GM23338 (cell line): ENCODE results near the gene PPM1L. TPM values are rescaled to one million over a fixed set of nuclear protein-coding genes. Genes with fewer than 3 reads are reported as not detected.

Experiments used
- ATAC-seq: fragments of 200-7000 bp; cut with Tn5 transposase; 3 replicates; pipeline ENCODE4 v1.9.1; 2020
- DNase-seq: peaks from one replicate; pipeline ENCODE4 v3.0.0-alpha.2; 2015; ENCODE audit warnings: low spot score
- H2AFZ ChIP-seq: fragments of 200-600 bp; sonication (generic); 2 replicates; pipeline ENCODE4 v1.8.0; 2016; ENCODE audit warnings: antibody characterized with exemption, mild to moderate bottlenecking, moderate library complexity
- H3F3A ChIP-seq: fragments of 200-600 bp; sonication (generic); replicated peaks from 2 replicates; pipeline ENCODE4 v1.8.0; 2017; ENCODE audit warnings: antibody characterized with exemption, mixed run types, low read depth
- H3K27ac ChIP-seq: fragments of 200-600 bp; sonication (generic); 2 replicates; pipeline ENCODE4 v1.6.1; 2016; ENCODE audit warnings: low read depth
- H3K27me3 ChIP-seq: fragments of 200-600 bp; sonication (generic); 2 replicates; pipeline ENCODE4 v1.8.0; 2016; ENCODE audit warnings: mild to moderate bottlenecking, mixed run types, moderate library complexity; ENCODE audit not compliant: insufficient read depth
- H3K36me3 ChIP-seq: fragments of 200-600 bp; sonication (generic); 2 replicates; pipeline ENCODE4 v1.8.0; 2016; ENCODE audit warnings: mild to moderate bottlenecking; ENCODE audit not compliant: insufficient read depth
- H3K4me1 ChIP-seq: fragments of 200-600 bp; sonication (generic); 2 replicates; pipeline ENCODE4 v1.8.0; 2016; ENCODE audit warnings: mild to moderate bottlenecking, moderate library complexity; ENCODE audit not compliant: insufficient read depth
- H3K4me2 ChIP-seq: fragments of 200-600 bp; sonication (generic); 2 replicates; pipeline ENCODE4 v1.7.1; 2017; ENCODE audit warnings: mixed run types
- H3K4me3 ChIP-seq: fragments of 200-600 bp; sonication (generic); 2 replicates; pipeline ENCODE4 v1.6.1; 2016; ENCODE audit warnings: mixed run types
- H3K79me2 ChIP-seq: fragments of 200-600 bp; sonication (generic); replicated peaks from 2 replicates; pipeline ENCODE4 v1.8.0; 2017; ENCODE audit warnings: mild to moderate bottlenecking; ENCODE audit not compliant: insufficient read depth
- H3K9me2 ChIP-seq: fragments of 200-600 bp; sonication (generic); 2 replicates; pipeline ENCODE4 v1.8.0; 2017; ENCODE audit not compliant: insufficient read depth
- H4K20me1 ChIP-seq: fragments of 200-600 bp; sonication (generic); replicated peaks from 2 replicates; pipeline ENCODE4 v1.8.0; 2017; ENCODE audit warnings: mild to moderate bottlenecking; ENCODE audit not compliant: insufficient read depth
- H3K27ac Mint-ChIP-seq: 2 replicates; pipeline ENCODE4 v1.8.0; 2020; ENCODE audit warnings: inconsistent platforms, mild to moderate bottlenecking, moderate library complexity, mixed read lengths
- H3K27me3 Mint-ChIP-seq: 3 replicates; pipeline ENCODE4 v1.8.0; 2022; ENCODE audit warnings: low read depth, mild to moderate bottlenecking, moderate library complexity, mixed read lengths, inconsistent platforms; ENCODE audit not compliant: insufficient read depth, poor library complexity
- H3K36me3 Mint-ChIP-seq: 3 replicates; pipeline ENCODE4 v1.8.0; 2021; ENCODE audit warnings: low read depth, mild to moderate bottlenecking, inconsistent platforms, moderate library complexity, mixed read lengths
- H3K4me1 Mint-ChIP-seq: 3 replicates; pipeline ENCODE4 v1.8.0; 2020; ENCODE audit warnings: mild to moderate bottlenecking, inconsistent platforms, mixed read lengths
- H3K4me3 Mint-ChIP-seq: 3 replicates; pipeline ENCODE4 v1.8.0; 2021; ENCODE audit warnings: moderate library complexity, mild to moderate bottlenecking, inconsistent platforms, mixed read lengths
- H3K9me3 Mint-ChIP-seq: 3 replicates; pipeline ENCODE4 v1.8.0; 2020; ENCODE audit warnings: moderate library complexity, mild to moderate bottlenecking, inconsistent platforms, mixed read lengths
- CREB1 ChIP-seq: fragments of 250-450 bp; sonication (Bioruptor Pico); IDR thresholded peaks from 2 replicates; pipeline ENCODE4 v1.5.0; 2020; ENCODE audit warnings: low read depth, mild to moderate bottlenecking, moderate library complexity
- EZH2 ChIP-seq: fragments of 200-600 bp; sonication (generic); IDR thresholded peaks from one replicate; pipeline ENCODE4 v1.8.0; 2017; ENCODE audit warnings: antibody characterized with exemption, mild to moderate bottlenecking, low read depth; ENCODE audit not compliant: unreplicated experiment
- JUNB ChIP-seq: IDR thresholded peaks from one replicate; pipeline ENCODE4 v1.6.1; 2016; ENCODE audit warnings: antibody characterized with exemption; ENCODE audit not compliant: unreplicated experiment
- NANOG ChIP-seq: IDR thresholded peaks from 2 replicates; pipeline ENCODE4 v1.6.1; 2016; ENCODE audit warnings: antibody characterized with exemption, borderline replicate concordance
- POLR2AphosphoS5 ChIP-seq: IDR thresholded peaks from 2 replicates; pipeline ENCODE4 v1.6.1; 2016; ENCODE audit warnings: antibody characterized with exemption, low read depth
- REST ChIP-seq: IDR thresholded peaks from one replicate; pipeline ENCODE4 v1.6.1; 2018; ENCODE audit warnings: antibody characterized with exemption; ENCODE audit not compliant: unreplicated experiment
- STAT1 ChIP-seq: IDR thresholded peaks from one replicate; pipeline ENCODE4 v1.6.1; 2016; ENCODE audit warnings: antibody characterized with exemption; ENCODE audit not compliant: unreplicated experiment
- ZNF114 ChIP-seq: fragments of 250-450 bp; sonication (Bioruptor Pico); IDR thresholded peaks from 2 replicates; pipeline ENCODE4 v1.5.0; 2020; ENCODE audit warnings: mild to moderate bottlenecking, moderate library complexity
- ZNF331 ChIP-seq: fragments of 250-450 bp; sonication (Bioruptor Pico); IDR thresholded peaks from 2 replicates; pipeline ENCODE4 v1.5.0; 2020; ENCODE audit warnings: low read depth, mild to moderate bottlenecking, moderate library complexity
- polyA plus RNA-seq: library from polyadenylated mRNA; unstranded; fragments of >200 nt; fragmentation: Nextera tagmentation; extraction: Ambion mirVana; gene quantifications from 2 replicates; pipeline ENCODE4 v1.2.1, GENCODE V29; 2016
- total RNA-seq: library from RNA; depleted of rRNA; stranded (reverse); fragments of >200 nt; shearing (Covaris generic); gene quantifications from 2 replicates; pipeline ENCODE4 v1.2.3, GENCODE V29; 2014
- TF ChIP-seq, protein P1 (sequence below): fragments of 250-450 bp; sonication (Bioruptor Pico); IDR thresholded peaks from 2 replicates; pipeline ENCODE4 v1.5.0; 2020; ENCODE audit warnings: mild to moderate bottlenecking, moderate library complexity

Gene PPM1L
- total and polyA plus RNA-seq, 2 experiments from 2014 or later, result 3.9 to 26.4 TPM

GRCh38 chr3:160943996-160944395 lies 188.0 kb downstream of the PPM1L start (continued):
- TF ChIP-seq REST (no peak), CREB1 (CRISPR knock-in tag) (no peak), ZNF114 (no peak), STAT1 (no peak), POLR2AphosphoS5 (no peak), JUNB (no peak)

DNA sequence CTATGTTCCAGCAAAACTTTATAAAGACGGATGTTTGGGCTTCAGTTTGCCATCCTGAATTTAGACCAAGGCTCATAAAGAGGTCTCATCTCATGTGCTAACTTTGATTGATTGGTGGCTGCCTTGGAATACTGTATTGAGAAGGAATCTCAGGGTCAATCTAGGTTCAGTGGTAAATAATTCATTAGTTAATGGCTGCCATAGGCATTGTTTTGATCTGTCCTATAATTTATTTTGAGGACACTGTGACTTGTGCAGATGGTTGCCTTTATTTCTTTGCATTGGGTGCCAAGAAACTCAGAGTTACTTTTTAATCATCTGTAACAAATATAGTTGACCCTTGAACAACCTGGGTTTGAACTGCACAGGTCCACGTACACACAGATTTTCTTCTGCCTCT lies 189.3 kb downstream of the PPM1L start:
- H2AFZ ChIP-seq, result no peak overlapping the region
- H3K4me3 ChIP-seq, result no peak overlapping the region
- no peaks in the 10 kb centered on the region for H4K20me1 ChIP-seq
- Mint-ChIP-seq H3K27ac (no peak overlapping the region), H3K4me1 (no peaks in the 10 kb centered on the region; the same call in 2 of the 3 replicates), H3K36me3 (peaks cover 15% of the 10 kb centered on the region), H3K9me3 (peaks cover 15% of the 10 kb centered on the region), H3K4me3 (no peak overlapping the region), H3K27me3 (no peaks in the 10 kb centered on the region)
- H3K9me2 ChIP-seq, result no peaks in the 10 kb centered on the region
- no peak overlapping the region for H3K4me2 ChIP-seq
- H3K4me1 ChIP-seq, result no peaks in the 10 kb centered on the region
- no peaks in the 10 kb centered on the region for H3K27me3 ChIP-seq
- no peak overlapping the region for H3K27ac ChIP-seq
- H3K79me2 ChIP-seq, result no peaks in the 10 kb centered on the region
- ATAC-seq (no peak), DNase-seq (no peak)
- no peaks in the 10 kb centered on the region for H3F3A ChIP-seq
- no peaks in the 10 kb centered on the region for H3K36me3 ChIP-seq
- no peak for TF ChIP-seq STAT1
- no peak for TF ChIP-seq ZNF331
- no peak for TF ChIP-seq CREB1 (CRISPR knock-in tag)
- no peak for TF ChIP-seq EZH2
- no peak for TF ChIP-seq NANOG
- TF ChIP-seq JUNB, result no peak
- TF ChIP-seq, protein P1, sequence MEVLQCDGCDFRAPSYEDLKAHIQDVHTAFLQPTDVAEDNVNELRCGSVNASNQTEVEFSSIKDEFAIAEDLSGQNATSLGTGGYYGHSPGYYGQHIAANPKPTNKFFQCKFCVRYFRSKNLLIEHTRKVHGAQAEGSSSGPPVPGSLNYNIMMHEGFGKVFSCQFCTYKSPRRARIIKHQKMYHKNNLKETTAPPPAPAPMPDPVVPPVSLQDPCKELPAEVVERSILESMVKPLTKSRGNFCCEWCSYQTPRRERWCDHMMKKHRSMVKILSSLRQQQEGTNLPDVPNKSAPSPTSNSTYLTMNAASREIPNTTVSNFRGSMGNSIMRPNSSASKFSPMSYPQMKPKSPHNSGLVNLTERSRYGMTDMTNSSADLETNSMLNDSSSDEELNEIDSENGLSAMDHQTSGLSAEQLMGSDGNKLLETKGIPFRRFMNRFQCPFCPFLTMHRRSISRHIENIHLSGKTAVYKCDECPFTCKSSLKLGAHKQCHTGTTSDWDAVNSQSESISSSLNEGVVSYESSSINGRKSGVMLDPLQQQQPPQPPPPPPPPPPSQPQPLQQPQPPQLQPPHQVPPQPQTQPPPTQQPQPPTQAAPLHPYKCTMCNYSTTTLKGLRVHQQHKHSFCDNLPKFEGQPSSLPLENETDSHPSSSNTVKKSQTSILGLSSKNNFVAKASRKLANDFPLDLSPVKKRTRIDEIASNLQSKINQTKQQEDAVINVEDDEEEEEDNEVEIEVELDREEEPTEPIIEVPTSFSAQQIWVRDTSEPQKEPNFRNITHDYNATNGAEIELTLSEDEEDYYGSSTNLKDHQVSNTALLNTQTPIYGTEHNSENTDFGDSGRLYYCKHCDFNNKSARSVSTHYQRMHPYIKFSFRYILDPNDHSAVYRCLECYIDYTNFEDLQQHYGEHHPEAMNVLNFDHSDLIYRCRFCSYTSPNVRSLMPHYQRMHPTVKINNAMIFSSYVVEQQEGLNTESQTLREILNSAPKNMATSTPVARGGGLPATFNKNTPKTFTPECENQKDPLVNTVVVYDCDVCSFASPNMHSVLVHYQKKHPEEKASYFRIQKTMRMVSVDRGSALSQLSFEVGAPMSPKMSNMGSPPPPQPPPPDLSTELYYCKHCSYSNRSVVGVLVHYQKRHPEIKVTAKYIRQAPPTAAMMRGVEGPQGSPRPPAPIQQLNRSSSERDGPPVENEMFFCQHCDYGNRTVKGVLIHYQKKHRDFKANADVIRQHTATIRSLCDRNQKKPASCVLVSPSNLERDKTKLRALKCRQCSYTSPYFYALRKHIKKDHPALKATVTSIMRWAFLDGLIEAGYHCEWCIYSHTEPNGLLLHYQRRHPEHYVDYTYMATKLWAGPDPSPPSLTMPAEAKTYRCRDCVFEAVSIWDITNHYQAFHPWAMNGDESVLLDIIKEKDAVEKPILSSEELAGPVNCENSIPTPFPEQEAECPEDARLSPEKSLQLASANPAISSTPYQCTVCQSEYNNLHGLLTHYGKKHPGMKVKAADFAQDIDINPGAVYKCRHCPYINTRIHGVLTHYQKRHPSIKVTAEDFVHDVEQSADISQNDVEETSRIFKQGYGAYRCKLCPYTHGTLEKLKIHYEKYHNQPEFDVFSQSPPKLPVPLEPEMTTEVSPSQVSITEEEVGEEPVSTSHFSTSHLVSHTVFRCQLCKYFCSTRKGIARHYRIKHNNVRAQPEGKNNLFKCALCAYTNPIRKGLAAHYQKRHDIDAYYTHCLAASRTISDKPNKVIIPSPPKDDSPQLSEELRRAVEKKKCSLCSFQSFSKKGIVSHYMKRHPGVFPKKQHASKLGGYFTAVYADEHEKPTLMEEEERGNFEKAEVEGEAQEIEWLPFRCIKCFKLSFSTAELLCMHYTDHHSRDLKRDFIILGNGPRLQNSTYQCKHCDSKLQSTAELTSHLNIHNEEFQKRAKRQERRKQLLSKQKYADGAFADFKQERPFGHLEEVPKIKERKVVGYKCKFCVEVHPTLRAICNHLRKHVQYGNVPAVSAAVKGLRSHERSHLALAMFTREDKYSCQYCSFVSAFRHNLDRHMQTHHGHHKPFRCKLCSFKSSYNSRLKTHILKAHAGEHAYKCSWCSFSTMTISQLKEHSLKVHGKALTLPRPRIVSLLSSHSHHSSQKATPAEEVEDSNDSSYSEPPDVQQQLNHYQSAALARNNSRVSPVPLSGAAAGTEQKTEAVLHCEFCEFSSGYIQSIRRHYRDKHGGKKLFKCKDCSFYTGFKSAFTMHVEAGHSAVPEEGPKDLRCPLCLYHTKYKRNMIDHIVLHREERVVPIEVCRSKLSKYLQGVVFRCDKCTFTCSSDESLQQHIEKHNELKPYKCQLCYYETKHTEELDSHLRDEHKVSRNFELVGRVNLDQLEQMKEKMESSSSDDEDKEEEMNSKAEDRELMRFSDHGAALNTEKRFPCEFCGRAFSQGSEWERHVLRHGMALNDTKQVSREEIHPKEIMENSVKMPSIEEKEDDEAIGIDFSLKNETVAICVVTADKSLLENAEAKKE (CRISPR knock-in tag), result no peak
- no peak for TF ChIP-seq REST
